ENCODE results near the gene SUOX.

GRCh38 chr12:55972456-55972855, 24.6 kb upstream of the SUOX start:
- TF ChIP-seq BHLHE40 (IDR thresholded peaks at IDR 0.05; ENCODE audit: borderline replicate concordance) (no peak), CTBP1 (IDR thresholded peaks at IDR 0.05; ENCODE audit: borderline replicate concordance) (no peak), FOXA1 (IDR thresholded peaks at IDR 0.05) (no peak), SUZ12 (IDR thresholded peaks at IDR 0.05) (no peak)
